Gastrocnemius medialis (tissue), 4 donors: ENCODE data around the gene FGG.

Experiments
- POLR2A ChIP-seq, 2 donors: fragments of 450-650 bp; IDR thresholded peaks; one replicate each; pipeline ENCODE4 v1.6.1; 2017; ENCODE audit warnings: antibody characterized with exemption in 2 of 2, mild to moderate bottlenecking in 2 of 2, moderate library complexity in 2 of 2
- TF ChIP-seq, protein P1 (sequence below), 5 experiments: fragments of 450-650 bp in 3 of 5; fragments of 200-600 bp in 2 of 5; sonication (generic) in 2 of 5; IDR thresholded peaks in 4 of 5; conservative IDR thresholded peaks in 1 of 5; 1 replicate in 4 of 5; 2 replicates in 1 of 5; pipeline ENCODE4 v1.5.1; 2016 to 2019; ENCODE audit warnings: antibody characterized with exemption in 5 of 5, mild to moderate bottlenecking in 3 of 5, moderate library complexity in 3 of 5

GRCh38 chr4:154582723-154583122 lies 29.7 kb downstream of the FGG start:
- TF ChIP-seq, protein P1, sequence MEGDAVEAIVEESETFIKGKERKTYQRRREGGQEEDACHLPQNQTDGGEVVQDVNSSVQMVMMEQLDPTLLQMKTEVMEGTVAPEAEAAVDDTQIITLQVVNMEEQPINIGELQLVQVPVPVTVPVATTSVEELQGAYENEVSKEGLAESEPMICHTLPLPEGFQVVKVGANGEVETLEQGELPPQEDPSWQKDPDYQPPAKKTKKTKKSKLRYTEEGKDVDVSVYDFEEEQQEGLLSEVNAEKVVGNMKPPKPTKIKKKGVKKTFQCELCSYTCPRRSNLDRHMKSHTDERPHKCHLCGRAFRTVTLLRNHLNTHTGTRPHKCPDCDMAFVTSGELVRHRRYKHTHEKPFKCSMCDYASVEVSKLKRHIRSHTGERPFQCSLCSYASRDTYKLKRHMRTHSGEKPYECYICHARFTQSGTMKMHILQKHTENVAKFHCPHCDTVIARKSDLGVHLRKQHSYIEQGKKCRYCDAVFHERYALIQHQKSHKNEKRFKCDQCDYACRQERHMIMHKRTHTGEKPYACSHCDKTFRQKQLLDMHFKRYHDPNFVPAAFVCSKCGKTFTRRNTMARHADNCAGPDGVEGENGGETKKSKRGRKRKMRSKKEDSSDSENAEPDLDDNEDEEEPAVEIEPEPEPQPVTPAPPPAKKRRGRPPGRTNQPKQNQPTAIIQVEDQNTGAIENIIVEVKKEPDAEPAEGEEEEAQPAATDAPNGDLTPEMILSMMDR (IDR thresholded peaks at IDR 0.05 in 4 of 5, conservative IDR thresholded peaks at IDR 0.05 in 1 of 5): no peak
- no peak for TF ChIP-seq POLR2A (IDR thresholded peaks at IDR 0.05)
